AG09309 (cell line): ENCODE data around the gene PTPRA.
"Not testable (repeated sequence)": the region's sequence is repeated elsewhere in the genome, so short reads cannot be mapped to it uniquely, and the experiment has no call there.

ENCODE experiments used
- DNase-seq: peaks from one replicate; pipeline ENCODE4 v3.0.0-alpha.2; 2010; ENCODE audit warnings: low read depth
- H3K4me3 ChIP-seq: 2 replicates; pipeline ENCODE4 v1.5.1; 2011; ENCODE audit warnings: mild to moderate bottlenecking, low read depth, low read length, moderate library complexity; ENCODE audit not compliant: control insufficient read depth
- CTCF ChIP-seq: IDR thresholded peaks from 2 replicates; pipeline ENCODE4 v1.5.1; 2011; ENCODE audit warnings: mild to moderate bottlenecking, low read depth, low read length, inconsistent platforms; ENCODE audit not compliant: insufficient read depth, control insufficient read depth; ENCODE audit errors: missing control alignments

Gene PTPRA

DNA sequence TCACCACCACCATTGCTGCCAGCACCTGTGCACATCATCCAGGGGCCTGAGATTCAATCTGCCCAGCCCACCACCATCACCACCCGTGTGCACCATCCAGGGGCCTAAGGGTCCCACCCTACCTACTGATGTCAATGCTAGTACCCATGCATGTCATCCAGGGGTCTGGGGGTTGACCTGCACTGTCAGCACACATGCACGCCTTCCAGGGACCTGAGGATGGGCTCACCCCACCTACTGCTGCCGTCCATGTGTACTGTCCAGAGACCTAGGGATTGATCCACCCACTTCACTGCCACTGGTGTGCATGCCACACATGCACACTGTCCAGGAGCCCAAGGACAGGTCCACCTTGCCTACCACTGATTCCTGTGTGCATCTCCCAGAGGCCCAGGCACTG, 186.2 kb downstream of the PTPRA start:
- DNase-seq: no peak
- no peak for TF ChIP-seq CTCF
- no peak overlapping the region for H3K4me3 ChIP-seq

DNA sequence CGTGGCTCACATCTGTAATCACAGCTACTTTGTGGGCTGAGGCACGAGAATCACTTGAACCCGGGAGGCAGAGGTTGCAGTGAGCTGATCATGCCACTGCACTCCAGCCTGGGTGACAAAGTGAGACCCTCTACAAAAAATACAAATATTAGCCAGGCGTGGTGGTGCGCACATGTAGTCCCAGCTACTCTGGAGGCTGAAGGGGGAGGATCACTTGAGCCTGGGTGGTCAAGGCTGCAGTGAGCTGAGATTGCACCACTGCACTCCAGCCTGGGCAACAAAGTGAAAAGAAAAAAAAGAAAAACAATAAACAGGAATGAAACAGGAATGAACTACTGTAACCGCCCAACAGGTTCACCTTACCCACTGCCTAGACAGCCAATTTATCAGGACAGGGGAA, 190.8 kb downstream of the PTPRA start:
- H3K4me3 ChIP-seq, DNase-seq: not testable (repeated sequence)

DNA sequence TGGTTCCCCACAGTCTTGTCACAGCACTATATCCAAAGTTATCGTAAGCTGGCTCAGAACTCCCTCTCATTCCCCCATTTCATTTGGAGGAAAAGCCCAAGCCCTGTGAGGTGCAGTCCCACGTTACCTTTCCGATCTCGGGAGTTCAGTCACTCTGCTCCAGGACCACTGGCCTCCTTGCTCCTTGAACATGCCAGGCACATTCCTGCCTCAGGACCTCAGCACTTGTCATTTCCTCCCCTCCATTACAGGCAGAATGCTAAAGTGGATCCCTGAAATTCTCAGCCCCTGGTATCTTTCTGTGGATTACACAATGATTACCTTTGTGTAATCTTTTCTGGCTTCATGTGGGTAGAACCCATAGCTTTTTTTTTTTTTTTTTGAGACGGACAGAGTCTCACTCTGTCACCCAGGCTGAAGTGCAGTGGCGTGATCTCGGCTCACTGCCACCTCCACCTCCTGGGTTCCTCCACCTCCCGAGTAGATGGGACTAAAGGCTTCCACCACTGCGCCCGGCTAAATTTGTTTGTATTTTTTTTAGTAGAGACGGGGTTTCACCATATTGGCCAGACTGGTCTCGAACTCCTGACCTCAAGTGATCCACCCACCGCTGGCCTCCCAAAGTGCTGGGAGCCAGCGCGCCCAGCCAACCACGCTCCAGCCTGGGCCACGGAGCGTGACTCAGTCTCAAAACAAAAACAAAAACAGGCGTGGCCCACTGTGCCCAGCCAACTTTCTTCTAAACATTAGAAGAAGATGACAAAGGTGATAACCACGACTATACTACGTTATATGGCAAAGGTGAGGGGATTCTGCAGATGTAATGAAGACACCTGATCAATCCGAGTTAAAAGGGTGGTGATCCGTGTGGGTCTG, 194.1 kb downstream of the PTPRA start:
- no peak overlapping the region for H3K4me3 ChIP-seq
- TF ChIP-seq CTCF: no peak
- DNase-seq: no peak

DNA sequence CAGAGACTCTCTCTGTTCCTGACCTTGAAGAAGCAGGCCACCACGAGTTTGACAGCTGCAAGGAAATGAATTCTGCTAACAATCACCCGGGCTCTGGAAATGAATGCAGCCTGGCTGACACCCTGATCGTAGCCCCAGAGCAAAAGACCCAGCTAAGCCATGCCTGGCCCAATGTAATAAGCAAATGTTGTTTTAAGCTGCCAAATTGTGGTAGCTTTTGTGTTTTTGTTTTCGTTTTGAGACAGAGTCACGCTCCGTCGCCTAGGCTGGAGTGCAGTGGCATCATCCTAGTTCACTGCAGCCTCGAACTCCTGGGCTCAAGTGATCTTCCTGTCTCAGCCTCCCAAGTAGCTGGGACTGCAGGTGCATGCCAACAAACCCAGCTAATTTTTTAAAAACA, 194.8 kb downstream of the PTPRA start:
- no peak for DNase-seq
- no peak for TF ChIP-seq CTCF
- no peak overlapping the region for H3K4me3 ChIP-seq

DNA sequence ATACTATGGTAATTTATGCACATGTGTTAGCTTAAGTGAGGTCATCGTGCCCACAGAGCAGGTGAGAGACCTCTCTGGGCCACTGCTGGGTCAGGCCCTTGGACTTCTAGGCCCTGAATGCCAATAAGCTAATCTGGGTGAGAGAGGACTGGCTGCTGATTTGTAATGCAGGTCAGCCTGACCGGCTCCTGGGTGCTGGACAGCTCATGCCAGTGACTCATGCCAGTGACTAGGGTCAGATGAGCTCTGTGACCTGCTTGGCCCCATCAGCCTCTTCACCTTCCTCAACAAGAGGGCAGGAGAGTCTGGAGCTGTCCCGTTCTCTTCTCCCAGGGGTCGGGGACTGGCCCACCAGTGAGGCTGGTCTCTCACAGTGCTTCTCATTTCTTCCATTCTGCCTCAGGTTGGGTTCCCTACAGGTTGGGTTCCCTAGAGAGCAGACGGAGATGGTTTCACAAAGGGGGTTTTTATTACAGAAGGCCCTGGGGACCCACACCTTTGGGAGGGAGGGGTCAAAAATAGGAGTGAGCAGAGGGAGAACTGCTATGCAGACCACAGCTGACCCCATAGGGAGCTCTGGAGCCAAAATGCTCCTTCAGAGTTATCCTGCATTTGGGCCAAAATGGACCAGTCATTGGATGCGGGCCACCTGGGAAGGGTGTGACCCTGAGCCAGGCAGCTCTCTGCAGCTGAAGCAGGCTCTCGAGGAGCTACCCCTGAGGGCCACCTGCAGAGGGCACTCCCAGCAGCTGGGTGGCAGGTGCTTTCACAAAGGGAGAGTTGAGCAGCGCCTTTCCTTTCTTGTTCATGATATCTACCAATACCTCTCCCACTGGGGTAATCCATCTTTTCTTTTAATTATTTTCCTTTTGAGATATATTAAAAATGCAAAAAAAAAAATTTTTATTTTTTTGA, 196.0 kb downstream of the PTPRA start:
- H3K4me3 ChIP-seq: no peak overlapping the region
- no peak for DNase-seq
- no peak for TF ChIP-seq CTCF

DNA sequence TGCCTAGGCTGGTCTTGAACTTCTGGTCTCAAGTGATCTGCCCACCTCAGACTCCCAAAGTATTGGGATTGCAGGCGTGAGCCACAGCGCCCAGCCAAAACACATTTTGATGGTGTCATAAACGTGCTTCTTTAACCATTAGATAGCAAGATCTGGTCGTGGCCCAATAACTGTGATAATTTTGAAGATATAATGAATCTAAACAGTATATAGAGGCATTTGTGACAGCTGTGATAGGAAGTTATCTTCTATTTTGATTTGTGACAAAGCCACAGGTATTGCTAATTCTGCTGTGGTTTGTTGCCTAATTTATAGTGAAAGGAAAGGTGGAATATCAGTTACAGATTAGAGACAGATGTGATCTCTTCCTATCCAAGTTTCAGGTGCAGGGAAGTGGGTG, 197.4 kb downstream of the PTPRA start:
- no peak for DNase-seq
- no peak for TF ChIP-seq CTCF
- no peak overlapping the region for H3K4me3 ChIP-seq

- peak overlapping the region; percentile 32 for H3K4me3 ChIP-seq
- TF ChIP-seq CTCF: no peak
- no peak for DNase-seq
These were observed 198.0 kb downstream of the PTPRA start for GRCh38 chr20:3071266-3071609.
